HS-27A (cell line): ENCODE data around the gene CHRDL2.

Source experiments
- DNase-seq: peaks from one replicate; pipeline ENCODE4 v3.0.0-alpha.2; 2012; ENCODE audit warnings: low read depth, missing footprints

Gene CHRDL2

DNA sequence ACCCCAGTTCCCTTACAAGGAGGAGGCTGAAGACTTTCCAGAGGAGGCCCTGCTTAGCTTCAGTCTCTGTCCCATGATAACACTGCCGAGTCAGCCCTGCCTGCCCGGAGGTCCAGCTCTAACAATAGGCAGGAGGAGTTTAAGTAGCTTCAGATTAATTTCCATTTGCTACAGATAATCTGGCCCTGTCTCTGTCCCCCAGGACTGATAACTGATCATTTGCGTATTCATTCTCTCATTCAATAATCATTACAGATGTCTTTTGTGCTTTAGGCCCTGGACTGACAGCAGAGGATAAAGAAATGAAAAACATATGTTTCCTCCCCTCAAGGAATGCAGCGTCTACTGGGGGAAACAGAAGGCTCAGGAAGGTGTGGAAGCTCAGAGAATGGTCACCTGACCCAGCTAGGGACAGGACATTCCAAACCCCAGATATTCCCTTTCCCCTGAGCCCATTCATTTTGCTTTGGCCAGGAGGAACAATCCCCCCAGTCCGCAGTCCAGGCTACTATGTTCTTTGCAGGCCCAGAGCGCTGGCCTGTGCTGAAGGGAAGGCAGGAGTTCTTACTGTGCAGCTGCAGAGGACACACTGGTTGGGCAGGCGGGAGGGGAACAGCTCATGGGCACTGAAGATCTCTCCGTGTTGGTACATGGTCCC lies 20.8 kb downstream of the CHRDL2 start:
- DNase-seq: no peak

DNA sequence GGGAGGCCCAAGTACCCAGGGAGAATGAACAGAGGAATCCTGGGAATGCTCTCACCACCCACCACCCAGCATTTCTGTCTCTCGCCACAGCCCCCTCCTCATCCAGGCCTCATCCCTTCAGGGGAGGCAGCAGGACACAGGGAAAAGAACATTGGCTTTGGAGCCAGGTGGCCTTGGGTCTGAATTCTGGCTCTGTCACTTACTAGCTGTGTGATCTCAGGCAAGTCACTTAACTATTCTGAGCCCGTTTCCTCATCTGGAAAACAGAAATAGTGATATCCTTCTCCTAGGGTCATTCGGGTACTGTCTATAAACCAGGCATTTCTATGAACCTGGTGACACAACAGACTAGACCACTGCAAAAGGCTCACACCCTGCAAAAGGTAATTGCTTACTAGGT lies 22.1 kb downstream of the CHRDL2 start:
- no peak for DNase-seq

DNA sequence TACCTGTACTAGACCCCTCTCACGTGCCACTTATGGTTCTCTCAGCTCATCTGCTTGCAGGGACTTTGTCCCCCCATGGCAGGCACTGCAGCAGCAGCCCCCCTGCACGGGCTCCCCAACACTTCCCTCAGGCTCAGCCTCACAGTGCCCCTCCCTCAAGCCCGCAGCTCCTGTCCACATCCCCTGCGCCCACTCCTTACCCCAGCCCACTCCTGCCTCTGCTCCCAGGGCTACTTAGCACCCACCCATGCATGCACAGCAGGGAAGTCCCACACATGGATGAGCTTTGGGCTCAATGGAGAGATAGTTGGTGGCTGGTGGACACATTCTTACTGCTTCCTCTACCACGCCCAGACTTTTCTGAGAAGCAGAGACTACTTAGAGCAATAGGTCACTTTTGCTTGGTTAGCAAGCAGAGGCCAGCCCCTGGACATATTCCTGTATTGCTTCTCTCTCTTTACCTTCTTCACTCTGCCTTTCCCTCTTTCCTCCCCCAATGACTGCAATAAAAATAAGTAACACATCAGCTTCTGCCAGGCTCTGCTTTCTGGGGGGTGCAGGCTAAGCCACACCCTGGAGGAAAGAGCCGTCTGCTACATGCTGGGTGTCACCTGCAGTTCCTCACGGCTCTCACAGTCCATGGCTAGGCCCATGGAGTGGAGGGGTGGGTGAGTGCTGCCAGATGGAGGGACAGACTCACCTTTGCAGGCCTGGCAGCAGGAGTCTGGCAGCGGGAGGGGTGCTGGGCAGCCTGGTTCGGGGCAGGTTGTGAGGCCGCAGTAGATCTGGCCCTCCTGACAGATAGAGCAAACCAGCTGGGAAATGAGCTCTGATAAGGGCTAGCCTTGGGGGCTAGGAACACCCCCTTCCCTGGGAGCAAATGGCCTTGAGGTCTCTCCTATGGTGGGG lies 23.4 kb downstream of the CHRDL2 start:
- no peak for DNase-seq

DNA sequence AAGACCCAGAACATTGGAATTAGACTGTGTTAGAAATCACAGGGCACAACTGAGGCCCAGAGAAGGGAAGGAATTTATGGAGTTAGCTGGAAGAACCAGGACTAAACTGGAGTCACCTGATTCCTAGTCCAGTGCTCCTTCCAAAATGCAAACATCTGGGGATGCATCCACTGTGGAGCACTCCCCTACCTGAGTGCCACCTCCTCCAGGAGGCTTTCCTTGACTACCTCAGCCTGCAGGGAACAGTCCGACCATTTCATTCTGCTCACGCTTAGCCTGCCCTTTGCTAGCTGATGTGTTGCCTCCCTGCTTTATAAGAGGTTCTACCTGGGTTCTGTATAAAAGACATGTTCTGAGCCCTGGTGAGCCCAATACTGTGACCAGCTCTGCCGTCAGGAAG lies 24.0 kb downstream of the CHRDL2 start:
- no peak for DNase-seq

DNA sequence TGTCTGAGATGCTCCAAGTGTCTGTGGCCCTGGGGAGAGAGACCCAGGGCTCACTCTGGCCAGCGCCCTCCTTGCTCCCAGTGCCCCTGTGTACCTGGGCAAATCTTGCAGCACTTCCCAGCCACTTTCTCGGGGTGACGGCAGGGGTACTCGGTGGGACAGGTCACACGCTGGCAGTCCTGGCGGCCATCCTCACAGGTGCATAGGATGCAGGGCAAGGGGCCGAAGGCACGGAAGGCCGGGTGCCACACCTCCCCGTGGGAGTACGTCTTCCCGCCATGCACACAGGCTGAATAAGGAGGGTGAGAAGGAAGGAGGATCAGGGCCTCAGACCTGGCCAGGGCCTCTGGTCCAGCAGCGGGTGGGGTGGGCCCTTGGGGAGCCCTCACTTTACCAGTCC lies 28.0 kb downstream of the CHRDL2 start:
- no peak for DNase-seq

DNA sequence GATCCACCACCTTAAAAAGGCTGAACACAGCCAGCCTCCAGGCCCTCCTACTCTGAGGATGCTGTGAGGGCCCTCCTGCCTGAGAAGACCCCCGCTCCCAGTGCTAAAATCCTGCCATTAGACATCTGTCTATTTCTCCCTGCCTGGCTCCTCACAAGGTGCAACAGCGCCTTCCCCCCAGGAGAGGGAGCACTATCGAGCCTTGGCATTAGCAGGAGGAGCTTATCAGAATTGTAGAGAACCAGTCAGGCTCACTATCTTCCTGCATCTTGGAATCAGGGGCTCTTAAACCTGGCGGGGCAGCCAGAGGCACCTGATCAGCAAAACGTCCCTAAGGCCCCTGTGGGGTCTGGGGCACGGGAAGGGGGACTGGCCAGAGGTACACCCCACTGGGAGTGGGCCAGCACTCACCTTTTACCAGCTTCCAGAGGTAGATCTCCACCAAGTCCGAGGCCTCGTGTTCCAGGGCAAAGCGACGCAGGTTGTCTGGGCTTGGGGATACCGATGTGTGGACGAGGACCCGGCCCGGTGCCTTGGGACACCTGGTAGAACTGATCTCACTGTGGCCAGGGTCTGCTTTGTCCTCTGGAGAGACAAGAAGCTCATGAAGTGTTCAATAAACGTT lies 28.7 kb downstream of the CHRDL2 start:
- peak; percentile 41 for DNase-seq

DNA sequence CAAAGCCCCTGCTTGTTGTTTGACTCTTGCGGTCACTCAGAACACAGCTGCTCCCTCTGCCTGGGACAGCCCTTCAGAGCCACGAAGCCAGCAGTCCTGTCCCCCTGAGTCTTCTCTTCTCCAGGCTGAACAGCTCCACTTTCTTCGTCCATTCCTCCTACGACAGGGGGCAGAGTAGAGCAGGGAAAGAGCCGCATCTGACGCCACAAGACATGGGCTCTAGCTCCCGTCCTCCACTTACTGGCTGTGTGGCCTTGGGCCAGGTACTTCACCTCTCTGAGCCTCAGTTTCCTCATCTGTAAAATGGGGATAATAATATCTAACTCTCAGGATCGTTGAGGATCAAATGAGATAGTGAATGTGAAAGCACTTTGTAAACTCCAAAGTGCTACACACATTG lies 29.9 kb downstream of the CHRDL2 start:
- no peak for DNase-seq

DNA sequence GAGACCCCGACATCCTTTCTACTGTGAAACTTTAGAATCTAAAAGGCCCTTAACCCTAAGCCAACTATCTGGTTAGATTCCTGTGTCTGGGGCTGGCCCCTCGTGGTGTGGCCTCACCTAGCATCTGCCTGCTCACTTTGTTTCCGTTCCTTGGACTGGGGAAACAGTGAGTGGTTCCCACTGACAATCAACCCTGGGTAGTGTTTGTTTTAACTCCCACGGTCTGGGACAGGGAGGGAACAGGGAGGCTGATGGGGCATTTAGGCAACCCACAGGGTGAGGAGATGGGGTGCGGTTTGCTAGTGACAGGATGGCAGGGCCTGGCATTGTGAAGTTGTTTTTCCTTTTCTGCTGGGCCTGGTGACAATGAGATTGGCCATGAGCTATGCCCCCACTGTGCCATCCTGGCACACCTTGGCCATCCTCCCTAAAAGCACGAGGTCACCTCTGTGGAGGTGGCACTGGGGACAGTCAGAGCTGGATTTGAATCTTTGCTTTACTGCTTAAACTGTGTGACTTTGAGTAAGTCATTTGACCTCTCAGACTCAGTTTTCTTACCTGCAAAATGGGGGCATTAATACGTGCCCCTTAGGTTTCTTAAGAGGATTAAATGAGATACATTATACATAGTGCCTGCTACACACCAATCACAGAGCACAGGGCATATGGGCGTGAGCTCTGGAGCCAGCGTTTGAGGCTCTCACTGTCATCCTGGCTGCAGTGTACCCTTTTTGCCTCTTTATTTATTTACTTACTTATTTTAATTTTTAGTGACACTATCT lies 31.4 kb downstream of the CHRDL2 start:
- no peak for DNase-seq

DNA sequence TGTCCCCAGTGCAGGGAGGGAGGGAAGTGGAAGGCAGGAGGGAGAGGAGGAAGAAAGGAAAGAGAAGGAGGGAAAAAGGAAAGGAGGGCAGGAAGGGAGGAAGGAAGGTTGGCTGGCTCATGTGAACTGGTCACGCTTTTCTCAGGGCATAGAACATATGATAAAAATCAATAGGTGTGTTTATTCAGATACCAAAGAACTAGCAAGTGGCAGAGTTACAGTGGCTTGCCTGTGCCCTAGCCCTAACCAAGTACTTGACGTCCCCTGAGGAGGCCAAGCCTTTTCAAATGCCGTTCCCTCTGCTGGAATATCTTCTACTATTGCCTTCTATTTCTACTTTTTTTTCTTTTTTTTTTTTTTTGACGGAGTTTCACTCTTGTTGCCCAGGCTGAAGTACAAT lies 33.5 kb downstream of the CHRDL2 start:
- no peak for DNase-seq

DNA sequence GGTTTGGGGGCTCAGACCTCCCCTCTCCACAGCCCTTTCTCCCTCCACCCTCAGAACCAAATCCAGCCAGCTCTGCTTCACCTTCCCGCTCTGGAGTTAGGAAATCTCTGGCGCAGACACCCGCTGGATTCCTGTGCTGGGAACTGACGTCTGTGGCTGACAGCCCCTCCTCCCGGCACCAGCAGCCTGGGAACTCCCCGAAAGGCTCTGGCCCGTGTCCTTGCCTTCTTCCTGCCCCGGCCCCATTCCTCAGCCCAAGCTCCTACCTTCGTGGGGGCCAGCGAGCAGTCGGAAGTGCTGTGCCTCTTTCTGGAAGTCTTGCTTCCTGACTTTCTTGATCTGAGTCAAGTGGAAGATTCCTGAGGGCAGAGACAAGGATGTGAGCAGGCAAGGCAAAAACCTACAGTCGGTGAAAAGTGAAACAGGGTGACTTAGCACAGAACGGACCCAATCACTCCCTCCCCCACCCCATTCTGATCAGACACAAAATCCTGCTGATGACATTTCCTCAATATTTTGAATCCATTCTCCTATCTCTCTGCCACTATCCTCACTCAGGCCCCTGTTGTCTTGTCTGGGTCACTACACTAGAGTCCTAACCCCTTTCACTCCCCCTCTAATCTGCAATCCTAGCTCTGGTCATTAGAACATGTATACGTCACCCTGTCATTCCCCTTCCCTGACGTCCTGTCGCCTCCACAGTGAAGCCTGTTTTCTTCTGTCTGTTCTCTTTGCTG lies 34.1 kb downstream of the CHRDL2 start:
- no peak for DNase-seq

DNA sequence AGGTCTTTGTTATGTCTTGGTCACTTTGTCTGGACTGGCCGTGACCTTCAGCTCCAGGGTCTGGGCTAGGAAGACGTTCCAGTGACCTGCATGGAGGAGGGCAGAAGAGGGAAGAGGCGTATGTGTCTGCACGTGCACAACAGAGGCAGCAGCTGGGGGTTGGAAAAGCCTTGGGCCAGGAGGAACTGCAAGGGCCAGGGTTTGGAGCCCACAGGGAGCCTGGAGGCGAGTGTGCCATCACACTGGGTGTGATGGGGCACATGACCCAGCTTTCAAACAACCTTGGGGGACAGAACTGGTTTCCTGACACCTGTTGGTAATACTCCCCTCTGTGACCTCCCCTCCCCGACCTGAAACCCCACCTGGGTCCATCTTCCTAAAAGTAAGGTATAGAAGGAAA lies 34.7 kb downstream of the CHRDL2 start:
- no peak for DNase-seq

DNA sequence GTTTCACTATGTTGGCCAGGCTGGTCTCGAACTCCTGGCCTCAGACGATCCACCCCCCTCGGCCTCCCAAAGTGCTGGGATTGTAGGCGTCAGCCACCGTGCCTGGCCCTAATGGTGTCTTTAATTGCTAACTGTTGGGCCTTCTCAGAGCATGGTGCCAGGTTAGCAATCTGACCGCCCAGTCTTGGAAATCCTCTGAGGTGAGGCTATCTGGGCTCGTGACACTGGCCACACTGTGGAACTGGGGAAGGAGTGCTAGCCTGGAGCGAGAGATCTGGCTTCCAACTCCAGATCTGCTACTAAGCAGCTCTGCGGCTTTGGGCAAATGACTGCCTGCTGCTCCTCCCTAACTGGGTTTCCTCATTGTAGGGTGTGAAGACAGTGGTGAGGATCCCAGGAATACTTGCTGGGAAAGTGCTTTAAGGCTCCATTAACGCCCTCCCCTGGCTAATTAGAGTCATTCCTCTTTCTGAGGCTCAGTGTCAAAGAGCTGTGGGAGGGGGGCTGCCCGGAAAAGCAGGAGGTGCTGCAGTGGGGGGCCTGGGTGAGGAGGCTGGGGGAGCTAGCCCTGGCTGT lies 35.4 kb downstream of the CHRDL2 start:
- DNase-seq: no peak

DNA sequence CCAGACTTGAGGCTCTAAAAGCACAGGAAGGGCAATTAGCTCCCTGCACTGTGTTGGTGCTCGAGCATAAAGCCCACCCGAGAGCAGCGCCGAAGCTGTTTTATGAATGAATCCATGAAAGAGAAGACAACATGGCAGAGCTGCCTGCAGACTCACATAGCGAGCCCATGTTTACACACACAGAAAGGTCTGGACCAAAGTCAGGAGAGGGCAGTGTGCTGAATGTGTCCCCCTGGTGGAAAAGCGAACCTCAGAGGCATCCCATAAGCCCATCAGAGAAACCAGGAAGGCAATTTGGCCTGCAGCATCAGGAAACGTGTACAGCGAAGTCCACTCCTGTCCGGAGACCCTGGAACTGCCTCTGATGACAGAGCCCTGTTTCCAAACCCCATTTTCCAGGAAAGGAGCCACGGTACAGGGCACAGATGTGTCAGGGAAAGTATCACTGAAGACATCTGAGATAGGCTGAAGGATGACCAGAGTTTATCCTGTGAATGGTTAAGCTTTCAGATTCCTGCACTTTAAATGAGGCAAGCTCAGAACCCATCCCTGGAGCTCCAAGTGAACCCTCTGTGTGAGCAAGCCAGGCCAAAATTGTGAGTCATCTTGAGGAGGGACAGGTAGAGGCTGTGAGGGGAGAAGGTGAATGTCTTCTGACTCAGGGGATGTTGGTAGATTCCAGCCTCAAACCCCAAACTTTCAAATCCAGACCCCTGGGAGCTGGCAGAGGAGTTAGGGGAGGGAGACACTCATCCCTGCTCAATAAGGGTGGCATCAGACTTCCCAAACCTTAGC lies 36.9 kb downstream of the CHRDL2 start:
- DNase-seq: no peak

DNA sequence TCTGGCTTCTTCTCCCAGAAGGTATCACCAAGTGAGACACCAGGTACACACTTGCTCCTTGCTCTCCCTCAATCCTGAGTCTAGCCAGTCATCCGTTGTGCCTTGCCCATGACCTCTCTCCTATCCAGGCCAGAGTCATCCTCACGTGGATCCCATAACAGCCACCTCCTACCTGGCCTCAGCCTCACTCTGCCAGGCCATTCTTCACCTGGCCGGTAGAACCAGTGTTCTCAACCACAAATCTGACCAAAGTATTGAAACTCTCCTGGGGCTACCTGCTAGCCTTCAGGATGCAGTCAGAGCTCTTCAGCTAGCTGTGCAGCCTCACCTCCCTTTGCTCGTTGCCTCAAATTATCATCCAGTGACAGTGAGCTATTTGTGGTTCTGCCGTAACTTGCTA lies 37.7 kb downstream of the CHRDL2 start:
- no peak for DNase-seq

DNA sequence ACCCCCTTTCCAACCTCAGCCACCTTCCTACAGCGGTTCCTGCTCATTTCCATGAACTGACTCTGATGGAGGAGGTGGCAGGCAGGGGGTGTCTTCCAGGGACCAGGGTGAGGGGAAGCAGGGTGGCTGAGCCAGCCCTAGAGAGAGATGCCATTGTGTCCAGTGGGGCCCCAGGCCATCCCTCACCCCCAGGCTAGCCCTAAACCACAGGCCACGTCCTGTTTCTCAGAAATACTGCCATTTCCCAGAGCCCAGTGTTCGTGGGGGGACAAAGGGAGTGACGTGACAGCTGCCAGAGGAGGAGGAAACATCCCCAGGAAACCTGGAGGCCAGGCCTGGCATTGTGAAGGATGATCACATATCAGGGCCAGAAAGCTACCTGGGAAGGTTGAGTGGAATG lies 39.5 kb downstream of the CHRDL2 start:
- DNase-seq: no peak

DNA sequence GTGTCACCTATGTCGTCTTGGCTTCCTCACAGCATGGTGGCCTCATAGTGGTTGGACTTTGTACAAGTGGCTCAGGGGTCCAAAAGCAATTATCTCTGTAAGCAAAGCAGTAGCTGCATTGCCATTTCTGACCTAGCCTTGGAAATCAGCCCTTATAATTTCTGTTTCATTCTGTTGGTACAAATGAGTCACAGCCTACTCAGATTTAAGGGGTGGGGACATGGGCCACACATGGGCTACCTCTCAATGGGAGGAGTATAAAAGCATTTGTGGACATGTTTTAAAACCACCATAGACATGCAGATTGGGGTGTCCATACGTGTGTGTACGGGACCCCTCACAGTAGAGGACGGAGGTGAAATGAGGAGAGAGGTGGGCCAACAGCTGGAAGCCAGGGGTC lies 41.6 kb downstream of the CHRDL2 start:
- DNase-seq: no peak

DNA sequence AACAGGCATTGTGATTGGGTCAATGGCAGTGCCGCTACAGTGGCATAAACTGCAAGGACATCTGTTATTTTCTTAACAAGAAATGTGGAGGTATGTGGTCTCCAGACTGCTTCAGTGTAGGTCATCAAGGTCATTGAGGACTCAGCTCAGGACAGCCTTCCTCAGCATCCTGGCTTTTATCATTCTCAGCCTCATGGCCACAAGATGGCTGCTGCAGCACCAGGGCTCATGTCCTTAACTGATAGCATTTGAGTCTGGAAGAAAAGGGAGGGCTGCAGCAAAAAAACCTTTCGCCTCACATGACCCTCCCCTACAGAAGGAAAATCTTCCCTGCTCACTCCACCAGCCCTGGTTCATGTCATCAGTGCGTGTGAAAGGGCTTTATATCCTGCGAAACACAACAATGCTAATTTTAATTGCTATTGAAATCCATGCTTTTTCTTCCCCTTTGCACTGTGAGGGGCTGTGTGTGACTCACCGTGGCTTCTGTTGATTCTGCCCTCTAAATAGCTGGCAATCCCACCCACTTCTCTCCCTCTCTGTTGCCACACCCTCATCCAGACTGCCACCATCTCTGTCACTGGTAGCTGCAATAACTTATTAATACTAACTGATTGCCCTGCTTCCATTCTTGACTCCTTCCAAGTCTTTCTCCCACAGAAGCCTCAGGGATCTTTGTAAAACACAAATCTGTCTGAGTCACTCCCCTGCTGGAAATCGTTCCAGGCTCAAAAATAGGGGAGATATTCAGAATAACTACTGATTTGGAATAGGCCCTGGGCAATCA lies 43.8 kb downstream of the CHRDL2 start:
- no peak for DNase-seq

DNA sequence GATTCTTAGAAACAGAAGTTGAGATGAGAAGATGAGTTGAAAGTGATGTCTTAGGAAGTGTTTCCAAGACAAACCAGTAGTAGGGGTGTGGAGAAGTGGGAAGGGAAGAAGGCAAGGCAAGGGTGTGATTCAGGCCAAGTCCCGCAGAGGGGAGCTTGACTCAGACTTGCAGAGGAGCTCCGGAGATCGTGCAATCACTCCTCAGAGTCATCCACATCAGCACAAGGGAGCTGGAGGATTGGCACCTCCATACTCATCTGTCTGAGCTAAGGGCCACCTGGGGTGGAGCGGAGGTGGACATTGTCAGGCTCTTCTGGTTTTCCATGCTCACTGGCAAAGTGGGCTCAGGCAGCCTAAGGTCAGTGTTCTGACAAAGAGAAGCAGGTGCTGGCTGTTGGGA lies 44.4 kb downstream of the CHRDL2 start:
- no peak for DNase-seq

DNA sequence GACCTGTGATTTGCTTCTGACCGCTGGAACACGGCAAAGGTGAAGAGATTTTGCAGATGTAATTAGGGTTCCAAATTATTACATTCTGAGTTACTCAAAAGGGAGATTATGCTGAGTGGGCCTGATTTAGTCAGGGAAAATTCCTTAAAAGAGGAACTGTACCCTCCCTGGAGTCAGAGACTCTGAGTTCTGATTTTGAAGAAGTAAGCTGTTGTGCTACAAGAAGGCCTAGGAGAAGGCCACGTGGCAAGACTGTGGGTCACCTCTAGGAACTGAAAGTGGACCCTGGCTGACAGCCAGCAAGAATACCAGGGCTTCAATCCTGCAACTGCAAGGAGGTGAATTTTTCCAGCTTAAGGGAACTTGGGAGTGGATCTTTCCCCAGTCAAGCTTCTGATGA lies 45.3 kb downstream of the CHRDL2 start:
- DNase-seq: no peak

DNA sequence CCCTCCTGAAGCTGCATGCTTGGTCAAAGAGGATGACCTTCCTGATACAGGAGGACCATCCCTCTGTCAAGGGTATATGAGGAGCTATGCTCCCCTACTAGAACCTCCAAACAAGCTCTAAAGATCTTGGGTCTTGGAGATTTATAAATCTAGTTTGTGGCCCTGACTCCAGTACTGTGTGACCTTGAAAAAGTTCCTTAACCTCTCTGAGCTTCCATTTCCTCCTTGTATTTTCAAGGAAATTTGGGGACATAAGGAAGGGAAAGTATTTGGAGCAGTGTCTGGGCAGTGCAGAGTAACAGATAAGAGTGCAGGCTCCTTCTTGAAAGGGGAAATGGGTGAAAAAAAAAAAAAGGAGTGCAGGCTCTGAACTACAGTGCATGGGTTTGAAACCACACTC lies 45.9 kb downstream of the CHRDL2 start:
- no peak for DNase-seq
